ENCODE data around the gene RBBP7.

GRCh38 chrX:16867947-16868346, 2.2 kb downstream of the RBBP7 start:
- TF ChIP-seq CTCF (IDR thresholded peaks at IDR 0.05; ENCODE audit: low read depth, low read length) (no peak), EZH2phosphoT487 (IDR thresholded peaks at IDR 0.05; ENCODE audit: low read depth) (no peak)
